ENCODE results near the gene ESM1.

Gene ESM1

DNA sequence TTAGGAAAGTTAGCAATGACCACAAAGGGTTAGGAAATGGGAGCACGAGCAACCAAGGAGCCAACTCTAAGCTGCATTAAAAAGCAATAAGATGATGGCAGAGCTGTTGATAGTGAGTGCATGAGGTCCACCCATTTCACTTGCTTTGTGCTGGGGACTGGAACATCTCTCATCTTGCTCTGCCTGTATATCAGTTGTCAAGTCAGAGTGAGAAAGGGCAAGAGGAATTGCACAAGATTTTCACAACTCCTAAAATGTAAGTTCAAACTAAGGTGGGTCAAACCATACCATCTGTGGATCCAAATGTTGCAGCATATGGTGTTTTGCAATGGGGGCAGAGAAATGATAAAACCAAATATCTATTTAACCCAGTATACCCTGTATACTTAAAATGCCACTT is 2.8 kb upstream of the ESM1 start:
- DNase-seq (ENCODE audit: extremely low spot score), result no peak
- CTCF ChIA-PET, result interaction anchor here (1.1 to 1.5 kb wide), 3 partner anchors 9 to 23 kb away, joined by 3 to 5 read pairs (median 3); no protein-coding TSS in a partner anchor
- TF ChIP-seq, protein P1, sequence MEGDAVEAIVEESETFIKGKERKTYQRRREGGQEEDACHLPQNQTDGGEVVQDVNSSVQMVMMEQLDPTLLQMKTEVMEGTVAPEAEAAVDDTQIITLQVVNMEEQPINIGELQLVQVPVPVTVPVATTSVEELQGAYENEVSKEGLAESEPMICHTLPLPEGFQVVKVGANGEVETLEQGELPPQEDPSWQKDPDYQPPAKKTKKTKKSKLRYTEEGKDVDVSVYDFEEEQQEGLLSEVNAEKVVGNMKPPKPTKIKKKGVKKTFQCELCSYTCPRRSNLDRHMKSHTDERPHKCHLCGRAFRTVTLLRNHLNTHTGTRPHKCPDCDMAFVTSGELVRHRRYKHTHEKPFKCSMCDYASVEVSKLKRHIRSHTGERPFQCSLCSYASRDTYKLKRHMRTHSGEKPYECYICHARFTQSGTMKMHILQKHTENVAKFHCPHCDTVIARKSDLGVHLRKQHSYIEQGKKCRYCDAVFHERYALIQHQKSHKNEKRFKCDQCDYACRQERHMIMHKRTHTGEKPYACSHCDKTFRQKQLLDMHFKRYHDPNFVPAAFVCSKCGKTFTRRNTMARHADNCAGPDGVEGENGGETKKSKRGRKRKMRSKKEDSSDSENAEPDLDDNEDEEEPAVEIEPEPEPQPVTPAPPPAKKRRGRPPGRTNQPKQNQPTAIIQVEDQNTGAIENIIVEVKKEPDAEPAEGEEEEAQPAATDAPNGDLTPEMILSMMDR (IDR thresholded peaks at IDR 0.05; ENCODE audit: control extremely low read depth, extremely low read depth, low read depth, missing control alignments), result no peak
- POLR2A ChIA-PET, result no interaction called here

DNA sequence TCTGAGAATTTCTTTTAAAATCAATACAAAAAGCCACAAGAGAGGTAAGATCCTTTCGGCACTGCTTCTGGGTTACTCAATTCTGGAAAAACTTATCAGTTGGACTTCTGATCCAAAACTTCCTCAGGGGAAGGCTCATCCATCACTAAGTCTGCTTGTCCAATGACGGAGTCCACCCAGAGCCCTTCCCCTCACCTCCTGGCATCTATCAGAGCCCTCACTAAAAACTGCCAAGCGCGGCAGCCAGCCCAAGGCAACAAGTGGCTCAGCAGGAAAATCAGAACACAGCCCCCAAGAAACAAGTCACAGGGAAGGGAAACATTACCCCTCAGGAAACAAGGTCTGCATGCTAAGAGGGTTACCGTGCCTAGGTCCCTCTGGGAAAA is 869 bp upstream of the ESM1 start:
- ChIA-PET POLR2A (no interaction called here), CTCF (no interaction called here)
- TF ChIP-seq, protein P1 (IDR thresholded peaks at IDR 0.05; ENCODE audit: control extremely low read depth, extremely low read depth, low read depth, missing control alignments), result no peak
- DNase-seq (ENCODE audit: extremely low spot score), result no peak

DNA sequence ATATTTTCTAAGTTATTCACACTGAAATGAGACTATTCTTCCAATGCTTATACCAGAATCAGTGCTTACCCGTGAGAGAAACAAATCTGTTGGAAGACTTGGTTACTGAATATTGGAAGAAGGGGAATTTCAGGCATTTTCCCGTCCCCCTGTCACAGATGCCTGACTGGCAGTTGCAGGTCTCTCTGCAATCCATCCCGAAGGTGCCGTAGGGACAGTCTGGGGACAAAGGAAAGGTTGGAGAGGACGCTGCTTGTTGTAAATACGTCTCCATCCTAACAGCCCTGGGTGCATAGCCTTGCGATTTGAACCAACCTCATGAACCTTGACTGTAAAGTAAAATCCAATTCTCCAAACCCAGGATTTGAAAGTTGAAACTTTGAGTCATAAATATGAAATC is 3.5 kb downstream of the ESM1 start:
- no peak for DNase-seq (ENCODE audit: extremely low spot score)
- ChIA-PET CTCF (interaction anchor here (0.8 to 1.3 kb wide), 3 partner anchors 22 to 55 kb away, joined by 3 to 5 read pairs (median 3); no protein-coding TSS in a partner anchor), POLR2A (no interaction called here)
- TF ChIP-seq, protein P1 (IDR thresholded peaks at IDR 0.05; ENCODE audit: control extremely low read depth, extremely low read depth, low read depth, missing control alignments), result no peak

DNA sequence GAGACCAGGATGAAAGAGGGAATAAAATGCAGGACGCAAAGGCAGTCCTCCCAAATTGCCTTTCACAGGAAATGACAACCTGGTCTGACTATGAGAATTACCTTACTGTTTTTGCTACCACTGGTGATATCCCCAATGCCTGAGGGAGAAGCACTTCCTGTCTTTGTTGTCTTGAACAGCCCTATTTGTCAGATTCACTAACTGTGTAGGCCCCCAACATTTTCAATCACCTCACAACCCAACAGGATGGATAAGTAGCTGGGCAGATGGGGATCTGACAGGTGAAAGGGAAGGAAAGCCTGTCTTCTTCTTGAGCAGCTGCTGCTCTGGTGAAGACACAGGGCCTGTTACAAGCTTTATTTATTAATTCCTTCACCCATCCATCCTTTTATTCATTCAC is 9.7 kb downstream of the ESM1 start:
- ChIA-PET POLR2A (no interaction called here), CTCF (interaction anchor here (1.0 to 1.4 kb wide), 2 partner anchors 31 to 83 kb away, joined by 3 to 4 read pairs; no protein-coding TSS in a partner anchor)
- no peak for DNase-seq (ENCODE audit: extremely low spot score)
- TF ChIP-seq, protein P1 (IDR thresholded peaks at IDR 0.05; ENCODE audit: control extremely low read depth, extremely low read depth, low read depth, missing control alignments), result no peak

DNA sequence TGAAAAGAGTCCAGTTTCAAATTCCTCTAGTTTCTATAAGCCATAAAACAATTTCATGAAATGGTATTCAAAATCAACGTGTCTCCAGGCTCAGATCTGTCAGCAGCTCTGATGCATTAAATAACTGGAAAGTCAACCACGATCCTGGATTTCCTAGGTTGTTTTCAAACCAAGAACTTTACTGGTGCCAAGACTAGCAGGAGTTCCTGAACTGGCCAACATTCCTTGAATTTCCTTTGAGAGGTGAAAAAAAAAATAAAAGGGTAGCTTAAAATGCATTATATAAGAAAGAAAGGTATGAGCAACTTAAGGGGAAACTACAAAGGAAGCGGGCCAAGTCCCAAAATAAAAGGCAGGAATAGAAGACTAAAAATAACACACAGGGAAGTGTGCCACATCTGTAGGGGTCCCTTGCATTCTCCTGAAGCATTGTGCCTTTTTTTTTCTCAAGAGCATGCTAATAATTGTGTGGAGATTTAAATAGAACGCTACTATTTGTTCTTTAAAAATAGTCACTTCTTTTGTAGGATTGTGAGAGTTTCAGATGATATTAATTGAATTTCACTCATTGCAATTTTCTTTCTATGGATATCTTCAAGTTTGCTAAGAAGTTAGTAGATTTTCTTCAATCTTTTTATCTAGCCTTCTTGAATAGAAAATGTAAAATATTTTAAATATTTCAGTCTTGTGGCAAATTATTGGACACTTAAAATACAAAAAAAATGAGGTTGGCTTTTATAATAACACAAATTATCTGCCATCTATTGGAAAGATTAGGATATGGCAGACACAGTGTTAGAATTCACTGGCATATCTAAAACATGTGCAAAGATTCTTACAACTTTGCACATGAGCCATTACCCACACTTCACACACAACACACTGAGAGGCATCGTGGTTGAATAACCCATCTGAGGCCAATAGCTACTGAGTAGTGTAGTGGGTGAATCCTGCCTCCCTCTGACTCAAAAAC is 15.3 kb downstream of the ESM1 start:
- POLR2A ChIA-PET, result no interaction called here
- DNase-seq (ENCODE audit: extremely low spot score), result no peak
- CTCF ChIA-PET, result interaction anchor here (0.8 to 3.6 kb wide), 3 partner anchors 9 to 13 kb away, joined by 3 to 12 read pairs (median 3); no protein-coding TSS in a partner anchor
- TF ChIP-seq, protein P1 (IDR thresholded peaks at IDR 0.05; ENCODE audit: control extremely low read depth, extremely low read depth, low read depth, missing control alignments), result no peak

DNA sequence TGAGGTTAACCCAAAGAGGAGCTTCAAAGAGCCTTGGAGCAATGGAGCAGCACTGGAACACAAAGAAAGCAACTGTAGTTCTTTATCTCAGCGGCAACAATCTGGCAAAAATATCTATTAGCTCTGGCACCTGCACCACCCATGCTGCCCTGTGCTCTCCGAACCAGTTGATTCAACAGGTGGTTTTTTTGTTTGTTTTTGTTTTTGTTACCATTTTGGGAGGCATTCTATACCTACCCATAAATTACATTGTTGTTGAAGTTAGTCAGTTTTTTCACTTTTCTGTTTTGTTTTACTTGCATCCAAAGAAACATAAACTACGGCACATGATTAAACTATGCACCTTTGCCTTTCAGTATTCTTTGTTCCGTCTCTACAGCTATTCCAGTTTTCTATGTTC is 16.2 kb downstream of the ESM1 start:
- ChIA-PET POLR2A (no interaction called here), CTCF (interaction anchor here (0.8 to 3.6 kb wide), 4 partner anchors 10 to 14 kb away, joined by 3 to 12 read pairs (median 3); no protein-coding TSS in a partner anchor)
- DNase-seq (ENCODE audit: extremely low spot score), result no peak
- TF ChIP-seq, protein P1 (IDR thresholded peaks at IDR 0.05; ENCODE audit: control extremely low read depth, extremely low read depth, low read depth, missing control alignments), result no peak
